ENCODE measurements around the gene SGMS1. TPM values are rescaled to one million over a fixed set of nuclear protein-coding genes. Genes with fewer than 3 reads are reported as not detected.

SGMS1 gene
- polyA plus RNA-seq, 1 experiment = 21.1 TPM

DNA sequence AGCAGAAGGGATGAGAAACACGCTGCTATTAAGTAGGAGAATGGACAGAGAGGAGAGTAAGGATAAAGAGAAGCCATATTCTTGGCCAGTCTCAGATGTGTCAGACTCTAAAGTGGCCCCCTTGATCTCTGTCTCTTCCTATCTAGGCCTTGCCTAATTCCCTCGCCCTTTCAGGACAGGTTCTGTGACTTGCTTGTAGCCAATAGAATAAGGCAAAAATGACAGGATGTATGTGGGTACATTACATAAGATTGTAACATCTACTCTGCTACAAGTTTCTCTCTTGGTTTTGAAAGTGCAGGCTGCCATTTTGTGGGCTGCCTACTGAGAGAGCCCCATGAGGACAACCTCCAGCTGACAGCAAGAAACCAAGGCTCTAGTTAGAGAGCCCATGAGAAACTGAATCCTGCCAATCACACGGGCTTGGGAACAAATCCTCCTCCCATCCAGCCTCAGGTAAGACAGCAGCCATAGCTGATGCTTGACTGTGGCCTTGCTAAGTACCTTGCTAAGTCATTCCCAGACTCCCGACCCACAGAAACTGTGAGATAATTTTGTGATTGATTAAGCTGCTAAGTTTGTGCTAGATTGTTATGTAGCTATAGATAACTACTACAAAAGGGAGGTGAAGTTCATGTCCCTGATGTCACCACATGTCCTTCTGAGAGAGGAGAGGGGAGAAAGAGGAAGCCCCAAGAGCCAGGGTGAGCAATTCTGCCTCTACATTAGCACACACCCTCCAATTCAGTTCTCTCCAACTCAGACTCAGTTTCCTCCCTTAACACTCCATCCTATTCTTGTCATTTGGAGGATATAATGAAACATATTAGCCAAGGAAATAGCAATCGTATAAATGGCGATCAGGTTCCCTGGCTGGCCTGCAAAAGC, 185.5 kb downstream of the SGMS1 start:
- Histone ChIP-seq H3K27me3 (ENCODE audit: control insufficient read depth, insufficient read depth, low read length) (no peaks in the 10 kb centered on the region), H3K4me3 (ENCODE audit: low read depth, low read length) (no peak overlapping the region), H3K36me3 (ENCODE audit: control insufficient read depth, insufficient read depth, low read length) (no peaks in the 10 kb centered on the region)
- TF ChIP-seq, protein P1, sequence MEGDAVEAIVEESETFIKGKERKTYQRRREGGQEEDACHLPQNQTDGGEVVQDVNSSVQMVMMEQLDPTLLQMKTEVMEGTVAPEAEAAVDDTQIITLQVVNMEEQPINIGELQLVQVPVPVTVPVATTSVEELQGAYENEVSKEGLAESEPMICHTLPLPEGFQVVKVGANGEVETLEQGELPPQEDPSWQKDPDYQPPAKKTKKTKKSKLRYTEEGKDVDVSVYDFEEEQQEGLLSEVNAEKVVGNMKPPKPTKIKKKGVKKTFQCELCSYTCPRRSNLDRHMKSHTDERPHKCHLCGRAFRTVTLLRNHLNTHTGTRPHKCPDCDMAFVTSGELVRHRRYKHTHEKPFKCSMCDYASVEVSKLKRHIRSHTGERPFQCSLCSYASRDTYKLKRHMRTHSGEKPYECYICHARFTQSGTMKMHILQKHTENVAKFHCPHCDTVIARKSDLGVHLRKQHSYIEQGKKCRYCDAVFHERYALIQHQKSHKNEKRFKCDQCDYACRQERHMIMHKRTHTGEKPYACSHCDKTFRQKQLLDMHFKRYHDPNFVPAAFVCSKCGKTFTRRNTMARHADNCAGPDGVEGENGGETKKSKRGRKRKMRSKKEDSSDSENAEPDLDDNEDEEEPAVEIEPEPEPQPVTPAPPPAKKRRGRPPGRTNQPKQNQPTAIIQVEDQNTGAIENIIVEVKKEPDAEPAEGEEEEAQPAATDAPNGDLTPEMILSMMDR (IDR thresholded peaks at IDR 0.05; ENCODE audit: insufficient read depth, low read depth, low read length) = no peak
- ChIA-PET POLR2A (no interaction called here), CTCF (interaction anchor here (1.1 to 1.3 kb wide), 3 partner anchors 9 to 23 kb away, joined by 3 to 4 read pairs (median 3); no protein-coding TSS in a partner anchor)
- no peak for DNase-seq (ENCODE audit: low read depth)

DNA sequence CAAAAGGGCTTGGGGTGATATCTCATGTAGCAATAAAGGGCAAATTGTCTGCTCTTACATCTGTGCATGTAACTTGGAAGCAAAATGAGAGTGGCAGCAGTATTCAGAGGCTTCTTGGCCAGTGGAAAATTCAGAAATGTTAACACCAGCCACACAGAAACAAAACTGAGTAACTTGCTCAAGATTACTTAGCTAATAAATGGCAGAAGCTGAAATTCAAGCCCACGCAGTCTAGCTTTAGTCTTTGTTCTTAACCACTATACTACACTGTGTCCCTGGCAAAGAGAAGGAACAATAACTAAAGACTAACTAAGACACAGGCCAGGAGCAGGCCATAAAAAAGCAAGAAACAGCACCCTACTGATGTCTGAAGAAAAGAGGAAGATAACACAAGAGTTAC, 186.5 kb downstream of the SGMS1 start:
- no peak for DNase-seq (ENCODE audit: low read depth)
- ChIA-PET CTCF (interaction anchor here (0.6 kb wide), 1 partner anchor 53 kb away, joined by 3 read pairs; no protein-coding TSS in a partner anchor), POLR2A (no interaction called here)
- TF ChIP-seq, protein P1 (IDR thresholded peaks at IDR 0.05; ENCODE audit: insufficient read depth, low read depth, low read length) = no peak
- H3K27me3 ChIP-seq (ENCODE audit: control insufficient read depth, insufficient read depth, low read length) = no peaks in the 10 kb centered on the region
- H3K4me3 ChIP-seq (ENCODE audit: low read depth, low read length) = no peak overlapping the region
- H3K36me3 ChIP-seq (ENCODE audit: control insufficient read depth, insufficient read depth, low read length) = no peaks in the 10 kb centered on the region

DNA sequence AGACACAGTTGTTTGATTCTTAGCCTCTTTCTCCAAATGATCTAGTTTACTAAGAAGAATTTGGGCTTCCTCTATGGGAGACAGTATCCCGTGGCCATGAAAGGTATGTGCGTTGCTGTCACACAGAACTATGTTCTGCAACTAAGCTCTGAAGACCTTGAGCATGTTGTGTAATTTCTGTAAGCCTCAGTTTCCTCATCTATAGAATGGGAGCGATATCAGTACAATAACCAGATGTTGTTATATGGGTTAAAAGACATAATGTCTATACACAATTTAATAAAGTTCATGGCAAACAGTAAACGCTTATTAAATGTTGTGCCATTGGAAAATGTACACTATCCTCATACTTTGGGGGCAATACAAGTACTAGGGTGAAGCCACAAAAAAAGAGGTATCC, 187.0 kb downstream of the SGMS1 start:
- no peaks in the 10 kb centered on the region for H3K36me3 ChIP-seq (ENCODE audit: control insufficient read depth, insufficient read depth, low read length)
- DNase-seq (ENCODE audit: low read depth) = no peak
- POLR2A ChIA-PET = no interaction called here
- H3K27me3 ChIP-seq (ENCODE audit: control insufficient read depth, insufficient read depth, low read length) = no peaks in the 10 kb centered on the region
- CTCF ChIA-PET = no interaction called here
- no peak overlapping the region for H3K4me3 ChIP-seq (ENCODE audit: low read depth, low read length)
- TF ChIP-seq, protein P1 (IDR thresholded peaks at IDR 0.05; ENCODE audit: insufficient read depth, low read depth, low read length) = no peak

DNA sequence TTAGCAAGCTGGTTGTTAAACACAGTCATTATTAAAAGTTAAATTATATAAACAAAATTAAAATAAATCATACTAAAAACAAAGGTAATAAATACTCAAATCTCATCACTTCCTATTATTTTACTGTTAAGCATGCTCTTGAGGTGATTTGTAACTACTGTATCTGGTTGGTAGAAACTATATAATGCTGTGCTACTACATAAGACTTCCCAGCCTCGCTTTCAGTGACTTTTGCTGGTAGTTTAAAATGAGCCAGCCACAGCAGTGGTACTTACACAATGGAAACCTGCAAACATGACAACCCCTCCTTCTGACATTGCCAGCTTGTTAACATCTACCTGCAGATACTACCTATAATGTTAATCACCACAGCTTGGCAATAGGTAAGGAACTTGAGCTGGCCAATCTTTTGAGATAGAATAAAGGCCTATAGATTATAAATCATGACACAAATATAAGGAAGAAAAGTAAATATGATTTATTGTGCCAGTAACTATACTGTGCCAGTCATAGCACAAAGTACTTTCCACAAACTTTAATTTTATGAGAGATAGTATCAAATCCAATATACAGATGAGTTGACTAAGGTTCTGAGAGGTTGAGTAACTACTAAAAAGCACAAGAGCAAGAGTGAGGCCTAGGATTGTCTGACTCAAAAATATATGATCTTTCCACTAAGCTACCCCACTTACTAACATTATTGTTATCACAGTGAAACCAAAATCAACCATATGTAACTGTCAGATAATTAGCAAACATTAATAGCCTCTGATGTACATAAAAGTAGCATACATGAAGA, 191.3 kb downstream of the SGMS1 start:
- Histone ChIP-seq H3K4me3 (ENCODE audit: low read depth, low read length) (no peak overlapping the region), H3K36me3 (ENCODE audit: control insufficient read depth, insufficient read depth, low read length) (no peaks in the 10 kb centered on the region), H3K27me3 (ENCODE audit: control insufficient read depth, insufficient read depth, low read length) (no peaks in the 10 kb centered on the region)
- ChIA-PET CTCF (no interaction called here), POLR2A (no interaction called here)
- TF ChIP-seq, protein P1 (IDR thresholded peaks at IDR 0.05; ENCODE audit: insufficient read depth, low read depth, low read length) = no peak
- DNase-seq (ENCODE audit: low read depth) = no peak

DNA sequence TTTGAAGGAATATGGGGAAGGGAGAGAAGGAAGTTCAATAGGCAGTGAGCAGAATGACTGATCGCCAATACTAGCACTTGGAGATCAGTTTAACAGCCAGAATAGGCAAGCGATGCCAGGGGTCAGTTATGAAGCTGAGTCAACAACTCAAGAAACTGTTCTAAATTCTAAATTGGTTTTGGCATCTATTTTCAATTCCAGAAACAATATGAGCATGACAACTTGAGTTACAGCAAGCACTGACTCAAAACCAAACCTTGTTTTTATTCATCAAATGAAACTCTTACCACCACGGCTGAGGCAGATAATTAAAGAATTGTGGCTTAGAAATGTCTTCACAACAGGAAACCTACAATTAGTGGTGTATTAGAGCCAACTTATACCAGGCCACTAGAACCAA, 192.0 kb downstream of the SGMS1 start:
- Histone ChIP-seq H3K27me3 (ENCODE audit: control insufficient read depth, insufficient read depth, low read length) (no peaks in the 10 kb centered on the region), H3K36me3 (ENCODE audit: control insufficient read depth, insufficient read depth, low read length) (no peaks in the 10 kb centered on the region), H3K4me3 (ENCODE audit: low read depth, low read length) (no peak overlapping the region)
- ChIA-PET POLR2A (no interaction called here), CTCF (no interaction called here)
- no peak for DNase-seq (ENCODE audit: low read depth)
- TF ChIP-seq, protein P1 (IDR thresholded peaks at IDR 0.05; ENCODE audit: insufficient read depth, low read depth, low read length) = no peak
